HepG2 (cell line): ENCODE measurements around the gene PPP1R15B. TPM values are rescaled to one million over a fixed set of nuclear protein-coding genes. Genes with fewer than 3 reads are reported as not detected.

Source experiments
- AHR ChIP-seq: IDR thresholded peaks from 2 replicates; pipeline ENCODE4 v1.6.1; 2018; ENCODE audit warnings: missing genetic modification reagents, missing compliant biosample characterization
- CBX5 ChIP-seq: sonication (generic); formaldehyde crosslinking; IDR thresholded peaks from 2 replicates; pipeline ENCODE4 v1.4.0; 2020; ENCODE audit warnings: missing genetic modification reagents, borderline replicate concordance
- ELF1 ChIP-seq: sonication (generic); formaldehyde crosslinking; IDR thresholded peaks from 2 replicates; pipeline ENCODE4 v1.4.0; 2020; ENCODE audit warnings: missing genetic modification reagents
- HDAC2 ChIP-seq: sonication (generic); formaldehyde crosslinking; IDR thresholded peaks from 2 replicates; pipeline ENCODE4 v1.4.0; 2020; ENCODE audit warnings: missing genetic modification reagents
- MLLT10 ChIP-seq: sonication (generic); formaldehyde crosslinking; IDR thresholded peaks from 2 replicates; pipeline ENCODE4 v1.4.0; 2020; ENCODE audit warnings: missing genetic modification reagents
- NFKBIZ ChIP-seq: IDR thresholded peaks from 2 replicates; pipeline ENCODE4 v1.6.1; 2018; ENCODE audit warnings: missing genetic modification reagents, missing compliant biosample characterization
- NONO ChIP-seq, 2 experiments: fragments of 450-650 bp in 1 of 2; sonication (generic) in 1 of 2; formaldehyde crosslinking in 1 of 2; IDR thresholded peaks in 1 of 2; conservative IDR thresholded peaks in 1 of 2; 2 replicates each; pipeline versions ENCODE4 v1.6.1 to v1.8.0; 2017 to 2022; ENCODE audit warnings: mild to moderate bottlenecking in 1 of 2, missing genetic modification reagents in 1 of 2, moderate library complexity in 1 of 2
- NR2F1 ChIP-seq, 2 experiments: fragments of 450-650 bp in 1 of 2; formaldehyde crosslinking in 1 of 2; IDR thresholded peaks; 2 replicates each; pipeline versions ENCODE4 v1.5.0 to v1.6.1; 2016 to 2020; ENCODE audit warnings: mild to moderate bottlenecking in 1 of 2, missing compliant biosample characterization in 1 of 2, missing genetic modification reagents in 1 of 2, moderate library complexity in 1 of 2
- POLR2A ChIP-seq, 2 experiments: IDR thresholded peaks; 2 replicates each; pipeline ENCODE4 v1.6.1; 2011; ENCODE audit warnings: low read depth in 2 of 2, low read length in 2 of 2, mild to moderate bottlenecking in 1 of 2, moderate library complexity in 1 of 2; ENCODE audit not compliant: insufficient read depth in 1 of 2
- SIX1 ChIP-seq: sonication (generic); formaldehyde crosslinking; IDR thresholded peaks from 2 replicates; pipeline ENCODE4 v1.4.0; 2020; ENCODE audit warnings: missing genetic modification reagents, borderline replicate concordance
- ZEB1 ChIP-seq: IDR thresholded peaks from 2 replicates; pipeline ENCODE4 v1.6.1; 2012; ENCODE audit warnings: mild to moderate bottlenecking, low read depth, inconsistent platforms; ENCODE audit not compliant: insufficient replicate concordance
- ZFYVE20 ChIP-seq: sonication (generic); formaldehyde crosslinking; IDR thresholded peaks from 2 replicates; pipeline ENCODE4 v1.8.0; 2023; ENCODE audit warnings: low read depth, mild to moderate bottlenecking, moderate library complexity, missing genetic modification reagents, borderline replicate concordance
- ZNF33B ChIP-seq: sonication (generic); formaldehyde crosslinking; IDR thresholded peaks from 2 replicates; pipeline ENCODE4 v1.5.1; 2020; ENCODE audit warnings: mild to moderate bottlenecking, missing genetic modification reagents
- ZNF432 ChIP-seq: sonication (generic); formaldehyde crosslinking; IDR thresholded peaks from 2 replicates; pipeline ENCODE4 v1.5.0; 2020; ENCODE audit warnings: missing genetic modification reagents, mild to moderate bottlenecking, borderline replicate concordance
- ZNF747 ChIP-seq: sonication (generic); formaldehyde crosslinking; IDR thresholded peaks from 2 replicates; pipeline ENCODE4 v1.8.1; 2023; ENCODE audit warnings: missing genetic modification reagents, mild to moderate bottlenecking, borderline replicate concordance
- ZNF781 ChIP-seq: sonication (generic); formaldehyde crosslinking; IDR thresholded peaks from 2 replicates; pipeline ENCODE4 v1.5.1; 2020; ENCODE audit warnings: borderline replicate concordance, mild to moderate bottlenecking, missing genetic modification reagents; ENCODE audit errors: not compliant biosample characterization
- ZSCAN29 ChIP-seq: sonication (generic); formaldehyde crosslinking; conservative IDR thresholded peaks from 2 replicates; pipeline ENCODE4 v1.4.0; 2020; ENCODE audit warnings: mild to moderate bottlenecking, missing genetic modification reagents
- polyA plus RNA-seq, 8 experiments: library from polyadenylated mRNA; depleted of rRNA in 3 of 8; stranded (reverse) in 7 of 8; unstranded in 1 of 8; fragments of >200 nt; fragmentation: Illumina TruSeq in 4 of 8; extraction: Trizol in 4 of 8; gene quantifications; 2 replicates each; pipeline versions ENCODE4 v1.2.1 to v1.2.3, GENCODE V29; 2011 to 2016; ENCODE audit warnings: low read depth in 4 of 8, missing spikeins in 1 of 8, mixed read lengths in 1 of 8; ENCODE audit not compliant: insufficient read depth in 1 of 8
- total RNA-seq, 5 experiments: library from RNA; depleted of rRNA; stranded (reverse); fragments of >200 nt; fragmentation: Illumina TruSeq; extraction: Trizol; gene quantifications; 2 replicates each; pipeline ENCODE4 v1.2.3, GENCODE V29; 2016; ENCODE audit warnings: low read depth in 1 of 5
- TF ChIP-seq, protein P1 (sequence below): sonication (generic); formaldehyde crosslinking; IDR thresholded peaks from 2 replicates; pipeline ENCODE4 v1.5.0; 2020; ENCODE audit warnings: missing genetic modification reagents, mild to moderate bottlenecking, borderline replicate concordance
- TF ChIP-seq, protein P2 (sequence below): sonication (generic); formaldehyde crosslinking; IDR thresholded peaks from 2 replicates; pipeline ENCODE4 v1.4.0; 2020; ENCODE audit warnings: mild to moderate bottlenecking, missing genetic modification reagents
- TF ChIP-seq, protein P3 (sequence below): sonication (generic); formaldehyde crosslinking; IDR thresholded peaks from 2 replicates; pipeline ENCODE4 v1.5.1; 2020; ENCODE audit warnings: missing genetic modification reagents, mild to moderate bottlenecking, borderline replicate concordance
- TF ChIP-seq, protein P4 (sequence below): sonication (generic); formaldehyde crosslinking; IDR thresholded peaks from 2 replicates; pipeline ENCODE4 v1.4.0; 2020; ENCODE audit warnings: mild to moderate bottlenecking, low read depth, missing genetic modification reagents
- TF ChIP-seq, protein P5 (sequence below): sonication (generic); formaldehyde crosslinking; IDR thresholded peaks from 2 replicates; pipeline ENCODE4 v1.9.0; 2022; ENCODE audit warnings: missing genetic modification reagents, mild to moderate bottlenecking, borderline replicate concordance
- TF ChIP-seq, protein P6 (sequence below): sonication (generic); formaldehyde crosslinking; IDR thresholded peaks from 2 replicates; pipeline ENCODE4 v1.5.0; 2020; ENCODE audit warnings: missing genetic modification reagents

Gene PPP1R15B
- total and polyA plus RNA-seq, 2 of the 13 experiments (the other 11 are each of a cell fraction or from before 2014, with no cell fraction given) = 13.4 to 23.8 TPM

DNA sequence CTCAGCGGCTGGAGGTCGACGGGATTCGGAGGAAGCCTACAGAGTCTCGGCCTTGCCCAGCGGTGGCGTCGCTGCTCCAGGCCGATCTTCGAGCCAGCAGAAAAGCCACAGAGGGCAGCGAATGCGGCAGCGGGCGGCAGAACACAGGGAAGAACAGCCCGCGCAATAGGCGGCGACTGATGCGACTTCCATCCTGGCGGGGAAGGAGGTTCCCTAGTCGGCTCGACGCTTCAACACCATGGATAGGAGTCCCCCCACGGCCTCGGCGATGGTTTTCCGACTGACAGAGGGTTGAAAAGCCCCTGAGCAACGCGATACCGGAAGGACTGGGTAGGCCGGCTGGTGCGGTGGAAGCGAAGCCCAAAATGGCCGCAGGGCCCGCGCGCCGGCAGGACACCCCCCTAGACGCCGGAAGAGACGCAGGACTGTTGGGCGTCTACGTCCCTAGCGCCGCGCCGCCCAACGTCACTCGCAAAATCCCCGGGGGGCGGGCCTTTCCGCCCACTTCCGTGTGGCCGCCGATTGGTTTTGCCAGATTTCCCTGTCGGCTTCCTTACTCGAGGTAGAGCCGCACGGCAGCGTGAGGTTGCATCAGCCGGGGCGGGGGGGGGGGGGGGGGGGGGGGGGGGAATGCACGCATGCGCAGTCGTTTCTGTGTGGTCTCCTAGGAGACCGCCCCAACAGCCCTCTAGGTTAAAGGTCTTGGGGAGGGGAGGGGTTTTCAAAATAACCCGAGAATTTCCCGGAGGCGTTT is at the start of gene PPP1R15B (continued):
- TF ChIP-seq, protein P1, sequence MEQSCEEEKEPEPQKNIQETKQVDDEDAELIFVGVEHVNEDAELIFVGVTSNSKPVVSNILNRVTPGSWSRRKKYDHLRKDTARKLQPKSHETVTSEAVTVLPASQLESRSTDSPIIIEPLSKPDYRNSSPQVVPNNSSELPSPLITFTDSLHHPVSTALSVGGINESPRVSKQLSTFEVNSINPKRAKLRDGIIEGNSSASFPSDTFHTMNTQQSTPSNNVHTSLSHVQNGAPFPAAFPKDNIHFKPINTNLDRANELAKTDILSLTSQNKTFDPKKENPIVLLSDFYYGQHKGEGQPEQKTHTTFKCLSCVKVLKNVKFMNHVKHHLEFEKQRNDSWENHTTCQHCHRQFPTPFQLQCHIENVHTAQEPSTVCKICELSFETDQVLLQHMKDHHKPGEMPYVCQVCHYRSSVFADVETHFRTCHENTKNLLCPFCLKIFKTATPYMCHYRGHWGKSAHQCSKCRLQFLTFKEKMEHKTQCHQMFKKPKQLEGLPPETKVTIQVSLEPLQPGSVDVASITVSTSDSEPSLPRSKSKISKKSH = peak; percentile 37; the same call in 1 of the 2 replicates
- TF ChIP-seq ELF1 (CRISPR knock-in tag) (peak; percentile 94), ZEB1 (no peak), MLLT10 (CRISPR knock-in tag) (0 out of 2 replicates have a peak, but pooled peaks have one; percentile 24), NR2F1 (CRISPR knock-in tag; IDR thresholded peaks at IDR 0.05) (peak in 1 of 2 experiments; percentile 20; a peak in 1 of 4 replicates), NFKBIZ (CRISPR knock-in tag) (no peak), ZNF747 (CRISPR knock-in tag) (peak; percentile 77; the same call in 1 of the 2 replicates), ZFYVE20 (CRISPR knock-in tag) (no peak), AHR (CRISPR knock-in tag) (no peak), ZNF432 (CRISPR knock-in tag) (no peak), HDAC2 (CRISPR knock-in tag) (peak; percentile 32; the same call in 1 of the 2 replicates), POLR2A (IDR thresholded peaks at IDR 0.05; ENCODE audit: insufficient read depth in 1 of 2, low read depth in 2 of 2, low read length in 2 of 2) (peak; percentile 83 to 90), ZNF781 (CRISPR knock-in tag) (no peak), ZSCAN29 (CRISPR knock-in tag) (no peak; the same call in 1 of the 2 replicates), CBX5 (CRISPR knock-in tag) (peak; percentile 15; the same call in 1 of the 2 replicates), ZNF33B (CRISPR knock-in tag) (0 out of 2 replicates have a peak, but pooled peaks have one; percentile 60), SIX1 (no peak), NONO (IDR thresholded peaks at IDR 0.05) (no peak), NONO (CRISPR knock-in tag; conservative IDR thresholded peaks at IDR 0.05) (peak; percentile 83)
- TF ChIP-seq, protein P2, sequence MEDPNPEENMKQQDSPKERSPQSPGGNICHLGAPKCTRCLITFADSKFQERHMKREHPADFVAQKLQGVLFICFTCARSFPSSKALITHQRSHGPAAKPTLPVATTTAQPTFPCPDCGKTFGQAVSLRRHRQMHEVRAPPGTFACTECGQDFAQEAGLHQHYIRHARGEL (CRISPR knock-in tag) = no peak
- TF ChIP-seq, protein P3, sequence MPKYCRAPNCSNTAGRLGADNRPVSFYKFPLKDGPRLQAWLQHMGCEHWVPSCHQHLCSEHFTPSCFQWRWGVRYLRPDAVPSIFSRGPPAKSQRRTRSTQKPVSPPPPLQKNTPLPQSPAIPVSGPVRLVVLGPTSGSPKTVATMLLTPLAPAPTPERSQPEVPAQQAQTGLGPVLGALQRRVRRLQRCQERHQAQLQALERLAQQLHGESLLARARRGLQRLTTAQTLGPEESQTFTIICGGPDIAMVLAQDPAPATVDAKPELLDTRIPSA (CRISPR knock-in tag) = peak; percentile 28; the same call in 1 of the 2 replicates
- TF ChIP-seq, protein P4, sequence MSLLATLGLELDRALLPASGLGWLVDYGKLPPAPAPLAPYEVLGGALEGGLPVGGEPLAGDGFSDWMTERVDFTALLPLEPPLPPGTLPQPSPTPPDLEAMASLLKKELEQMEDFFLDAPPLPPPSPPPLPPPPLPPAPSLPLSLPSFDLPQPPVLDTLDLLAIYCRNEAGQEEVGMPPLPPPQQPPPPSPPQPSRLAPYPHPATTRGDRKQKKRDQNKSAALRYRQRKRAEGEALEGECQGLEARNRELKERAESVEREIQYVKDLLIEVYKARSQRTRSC (CRISPR knock-in tag) = 0 out of 2 replicates have a peak, but pooled peaks have one; percentile 35
- TF ChIP-seq, protein P5, sequence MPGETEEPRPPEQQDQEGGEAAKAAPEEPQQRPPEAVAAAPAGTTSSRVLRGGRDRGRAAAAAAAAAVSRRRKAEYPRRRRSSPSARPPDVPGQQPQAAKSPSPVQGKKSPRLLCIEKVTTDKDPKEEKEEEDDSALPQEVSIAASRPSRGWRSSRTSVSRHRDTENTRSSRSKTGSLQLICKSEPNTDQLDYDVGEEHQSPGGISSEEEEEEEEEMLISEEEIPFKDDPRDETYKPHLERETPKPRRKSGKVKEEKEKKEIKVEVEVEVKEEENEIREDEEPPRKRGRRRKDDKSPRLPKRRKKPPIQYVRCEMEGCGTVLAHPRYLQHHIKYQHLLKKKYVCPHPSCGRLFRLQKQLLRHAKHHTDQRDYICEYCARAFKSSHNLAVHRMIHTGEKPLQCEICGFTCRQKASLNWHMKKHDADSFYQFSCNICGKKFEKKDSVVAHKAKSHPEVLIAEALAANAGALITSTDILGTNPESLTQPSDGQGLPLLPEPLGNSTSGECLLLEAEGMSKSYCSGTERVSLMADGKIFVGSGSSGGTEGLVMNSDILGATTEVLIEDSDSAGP = peak; percentile 80; the same call in 1 of the 2 replicates
- TF ChIP-seq, protein P6, sequence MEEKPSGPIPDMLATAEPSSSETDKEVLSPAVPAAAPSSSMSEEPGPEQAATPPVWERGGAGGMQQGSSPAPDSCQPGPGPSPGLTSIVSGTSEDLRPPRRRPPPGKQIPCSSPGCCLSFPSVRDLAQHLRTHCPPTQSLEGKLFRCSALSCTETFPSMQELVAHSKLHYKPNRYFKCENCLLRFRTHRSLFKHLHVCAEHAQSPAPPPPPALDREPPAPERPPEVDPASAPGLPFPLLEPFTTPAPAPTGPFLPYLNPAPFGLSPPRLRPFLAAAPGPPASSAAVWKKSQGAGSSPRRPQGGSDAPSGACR (CRISPR knock-in tag) = no peak
